Lower leg skin (tissue), 4 donors: ENCODE measurements around the gene IFI30. TPM values are rescaled to one million over a fixed set of nuclear protein-coding genes. Genes with fewer than 3 reads are reported as not detected.
A peak's percentile ranks its signal among the peaks of the same experiment; 100 is the strongest.

Experiments used
- DNase-seq, 2 donors: peaks; one replicate each; pipeline ENCODE4 v3.0.0-alpha.2; 2019; ENCODE audit warnings: low spot score in 2 of 2
- H3K4me3 ChIP-seq: fragments of 200-600 bp; sonication (generic); 2 replicates; pipeline ENCODE4 v1.5.1; 2017; ENCODE audit warnings: mild to moderate bottlenecking, low read depth; ENCODE audit not compliant: poor library complexity, severe bottlenecking
- POLR2A ChIP-seq, 2 donors: fragments of 450-650 bp; IDR thresholded peaks; one replicate each; pipeline ENCODE4 v1.6.1; 2016 to 2017; ENCODE audit warnings: antibody characterized with exemption in 2 of 2, mild to moderate bottlenecking in 1 of 2, moderate library complexity in 1 of 2
- WGBS, 2 donors: methylation state at CpG; one replicate each; pipeline ENCODE4 v1.1.5; 2018; 5-methylcytosine and 5-hydroxymethylcytosine counted together
- intact Hi-C: fragments of 100-400 bp; cut with DNase I; formaldehyde crosslinking; loops from one replicate; pipeline ENCODE4 v1.15.0; 2023; ENCODE audit warnings: low total_unique reads
- total RNA-seq, 4 donors: library from RNA; depleted of rRNA; stranded (reverse); fragments of >200 nt; gene quantifications; one replicate each; pipeline ENCODE4 v1.1.0, GENCODE V29; 2016
- TF ChIP-seq, protein P1 (sequence below), 3 donors: fragments of 450-650 bp; IDR thresholded peaks; one replicate each; pipeline ENCODE4 v1.5.1; 2016; ENCODE audit warnings: antibody characterized with exemption in 3 of 3, mild to moderate bottlenecking in 3 of 3, moderate library complexity in 2 of 3

IFI30 gene
- total RNA-seq, 4 donors from 2014 or later: 39.1 to 214 (median 98.3) TPM

DNA sequence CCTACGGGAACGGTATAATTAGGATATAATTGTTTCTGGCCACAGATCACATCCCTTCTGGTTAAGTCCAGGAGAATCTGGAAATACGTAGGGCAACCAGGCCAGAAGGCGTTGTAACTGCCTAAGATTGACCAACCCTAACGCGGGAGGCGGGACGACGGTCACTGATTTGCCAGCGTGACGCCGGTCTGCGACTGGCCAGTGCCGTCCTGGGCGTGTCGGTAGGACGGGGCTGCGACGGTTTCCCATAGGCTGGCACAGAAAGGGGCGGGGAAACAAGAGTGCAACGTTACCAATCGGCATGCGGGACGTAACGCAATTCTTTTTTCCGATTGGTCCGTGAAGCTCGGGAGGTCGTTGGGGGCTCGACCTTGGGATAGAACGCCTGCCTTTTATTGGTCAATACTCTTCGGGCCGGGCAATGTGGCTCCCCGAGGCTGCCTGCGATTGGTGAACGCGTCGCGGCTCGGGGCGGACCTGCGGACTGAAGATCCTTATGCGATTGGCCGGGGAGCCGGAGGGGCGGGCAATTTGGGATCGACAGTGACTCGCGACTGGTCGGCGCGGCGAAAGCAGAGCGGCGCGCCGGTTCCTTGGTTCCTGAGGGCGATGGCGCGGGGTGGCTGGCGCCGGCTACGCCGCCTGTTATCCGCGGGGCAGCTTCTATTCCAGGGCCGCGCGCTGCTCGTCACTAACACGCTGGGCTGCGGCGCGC, 19.2 kb downstream of the IFI30 start, which contains the start of gene MPV17L2:
MPV17L2 (plus strand) TSS at position 546 of the 715 bp plus-strand sequence; CDS start at position 610, 64 bp downstream.
- DNase-seq: peak; percentile 99 to 100
- intact Hi-C loops: no loop called here
- peak in 1 of 2 donors; percentile 64 for TF ChIP-seq POLR2A (IDR thresholded peaks at IDR 0.05)
- TF ChIP-seq, protein P1, sequence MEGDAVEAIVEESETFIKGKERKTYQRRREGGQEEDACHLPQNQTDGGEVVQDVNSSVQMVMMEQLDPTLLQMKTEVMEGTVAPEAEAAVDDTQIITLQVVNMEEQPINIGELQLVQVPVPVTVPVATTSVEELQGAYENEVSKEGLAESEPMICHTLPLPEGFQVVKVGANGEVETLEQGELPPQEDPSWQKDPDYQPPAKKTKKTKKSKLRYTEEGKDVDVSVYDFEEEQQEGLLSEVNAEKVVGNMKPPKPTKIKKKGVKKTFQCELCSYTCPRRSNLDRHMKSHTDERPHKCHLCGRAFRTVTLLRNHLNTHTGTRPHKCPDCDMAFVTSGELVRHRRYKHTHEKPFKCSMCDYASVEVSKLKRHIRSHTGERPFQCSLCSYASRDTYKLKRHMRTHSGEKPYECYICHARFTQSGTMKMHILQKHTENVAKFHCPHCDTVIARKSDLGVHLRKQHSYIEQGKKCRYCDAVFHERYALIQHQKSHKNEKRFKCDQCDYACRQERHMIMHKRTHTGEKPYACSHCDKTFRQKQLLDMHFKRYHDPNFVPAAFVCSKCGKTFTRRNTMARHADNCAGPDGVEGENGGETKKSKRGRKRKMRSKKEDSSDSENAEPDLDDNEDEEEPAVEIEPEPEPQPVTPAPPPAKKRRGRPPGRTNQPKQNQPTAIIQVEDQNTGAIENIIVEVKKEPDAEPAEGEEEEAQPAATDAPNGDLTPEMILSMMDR (IDR thresholded peaks at IDR 0.05): peak in 1 of 3 donors; percentile 51
- 1% methylated on average over 57 to 71 of the region's 74 CpGs for WGBS, 2 donors
- H3K4me3 ChIP-seq: peak within 1 kb of the TSS; percentile 63

DNA sequence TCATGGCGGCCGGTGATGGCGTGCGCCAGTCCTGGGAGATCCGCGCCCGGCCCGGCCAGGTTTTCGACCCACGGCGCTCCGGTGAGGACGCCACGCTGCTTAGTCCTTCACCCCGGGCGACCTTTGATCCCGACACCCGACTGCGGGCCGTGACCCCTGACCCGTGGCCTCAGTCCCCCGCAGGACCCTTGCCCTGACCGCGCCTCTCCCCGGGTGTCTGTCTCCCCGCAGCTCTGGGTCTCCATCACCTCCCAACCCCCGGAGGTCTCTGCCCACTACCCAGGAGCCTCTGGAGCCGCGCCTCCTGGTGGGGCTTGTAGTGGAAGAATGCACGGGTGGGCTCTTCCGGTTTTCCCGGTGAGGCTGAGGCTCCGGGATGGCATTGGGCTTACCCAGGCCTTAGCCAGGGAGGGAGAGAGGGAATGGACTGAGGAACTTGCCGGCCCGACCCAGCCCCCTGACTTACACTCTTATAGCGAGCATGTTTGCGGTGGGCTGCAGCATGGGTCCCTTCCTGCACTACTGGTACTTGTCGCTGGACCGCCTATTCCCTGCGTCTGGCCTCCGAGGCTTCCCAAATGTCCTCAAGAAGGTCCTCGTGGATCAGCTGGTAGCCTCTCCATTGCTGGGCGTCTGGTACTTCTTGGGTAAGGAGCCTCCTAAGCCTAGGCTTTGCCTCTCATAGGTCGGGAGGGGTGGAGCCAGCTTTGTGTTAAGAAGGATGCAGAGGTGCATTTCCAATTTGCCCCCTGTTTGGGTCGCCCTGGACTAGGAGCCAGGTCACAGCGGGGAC, 20.0 kb downstream of the IFI30 start:
- intact Hi-C loops: no loop called here

DNA sequence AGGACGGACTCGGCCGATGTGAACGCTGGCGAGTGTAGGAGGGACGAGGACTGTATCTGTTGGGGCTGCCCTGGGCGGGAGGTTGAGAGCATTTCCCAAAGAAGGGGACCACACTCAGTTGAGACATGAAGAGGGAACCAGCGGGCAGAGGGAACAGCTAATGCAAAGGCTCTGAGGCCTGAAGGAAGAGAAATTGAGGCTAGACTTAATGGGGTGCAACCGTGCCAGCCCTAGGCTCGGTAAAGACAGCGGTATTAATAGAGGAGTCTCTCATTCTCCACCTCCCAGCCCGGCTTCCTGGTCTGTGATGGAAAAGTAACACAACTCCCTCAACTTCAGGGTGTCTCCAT, 20.5 kb downstream of the IFI30 start:
- intact Hi-C loops: no loop called here

More for the DNA sequence above, 20.0 kb downstream of the IFI30 start:
- H3K4me3 ChIP-seq: peak overlapping the region; percentile 63
- TF ChIP-seq, protein P1 (IDR thresholded peaks at IDR 0.05): no peak
- TF ChIP-seq POLR2A (IDR thresholded peaks at IDR 0.05): no peak
- 3 to 6% methylated on average over 17 to 45 of the region's 46 CpGs for WGBS, 2 donors
- DNase-seq: no peak

DNA sequence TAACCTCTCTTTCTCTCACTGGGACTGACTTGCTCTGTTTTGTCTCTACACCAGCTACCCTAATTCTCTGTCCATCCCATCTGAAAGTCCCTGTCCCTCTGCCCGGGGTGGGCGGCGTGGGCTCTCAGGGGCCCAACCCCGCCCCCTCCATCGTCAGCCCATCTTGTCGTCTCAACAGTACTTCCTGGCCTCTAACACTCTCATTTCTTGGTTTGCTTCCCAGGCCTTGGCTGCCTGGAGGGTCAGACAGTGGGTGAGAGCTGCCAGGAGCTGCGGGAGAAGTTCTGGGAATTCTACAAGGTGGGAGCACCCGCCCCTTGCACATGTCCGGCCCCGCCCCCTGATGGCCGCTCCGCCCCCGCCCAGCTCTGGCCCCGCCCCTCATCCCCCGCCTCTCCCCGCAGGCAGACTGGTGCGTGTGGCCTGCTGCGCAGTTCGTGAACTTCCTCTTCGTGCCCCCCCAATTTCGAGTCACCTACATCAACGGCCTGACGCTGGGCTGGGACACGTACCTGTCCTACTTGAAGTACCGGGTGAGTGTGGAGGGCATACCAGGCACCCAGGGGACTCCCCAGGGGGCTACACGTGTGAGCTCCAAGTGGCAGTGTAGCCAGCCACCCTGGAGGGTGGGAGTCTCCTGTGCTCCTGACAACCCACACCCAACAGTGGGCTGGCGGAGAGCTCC, 21.1 kb downstream of the IFI30 start:
- no peak overlapping the region for H3K4me3 ChIP-seq
- no peak for TF ChIP-seq POLR2A (IDR thresholded peaks at IDR 0.05)
- TF ChIP-seq, protein P1 (IDR thresholded peaks at IDR 0.05): no peak
- WGBS, 2 donors: 18 to 26% methylated on average over 16 to 27 of the region's 27 CpGs
- no peak for DNase-seq
- intact Hi-C loops: no loop called here

More for the DNA sequence above, 20.5 kb downstream of the IFI30 start:
- no peak for DNase-seq
- 44 to 57% methylated on average over 12 of the region's 12 CpGs for WGBS, 2 donors
- no peak overlapping the region for H3K4me3 ChIP-seq
- TF ChIP-seq POLR2A (IDR thresholded peaks at IDR 0.05): no peak
- TF ChIP-seq, protein P1 (IDR thresholded peaks at IDR 0.05): no peak

DNA sequence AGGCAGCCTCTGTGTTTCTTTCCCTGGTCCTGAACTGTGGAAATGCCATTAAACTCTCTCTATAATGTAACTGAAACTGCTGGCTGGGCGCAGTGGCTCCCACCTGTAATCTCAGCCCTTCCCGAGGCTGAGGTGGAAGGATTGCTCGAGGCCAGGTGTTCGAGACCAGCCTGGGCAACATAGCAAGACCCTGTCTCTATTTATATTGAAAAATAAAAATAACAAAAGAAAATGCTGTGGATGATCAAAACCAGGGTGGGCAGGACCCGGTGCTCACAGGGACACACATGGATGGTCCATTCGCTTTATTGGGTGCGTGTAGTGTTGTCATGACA, 22.9 kb downstream of the IFI30 start:
- 85 to 90% methylated on average over 7 of the region's 7 CpGs for whole genome bisulfite sequencing, 2 donors
- TF ChIP-seq POLR2A (IDR thresholded peaks at IDR 0.05): no peak
- TF ChIP-seq, protein P1 (IDR thresholded peaks at IDR 0.05): no peak
- intact Hi-C loops: no loop called here
- no peak overlapping the region for H3K4me3 ChIP-seq
- DNase-seq: no peak
